Activated CD4-positive, alpha-beta T cell treated with anti-CD3 and anti-CD28 coated beads, Interleukin-2, Interleukin-6, amounts not matched to agents 100 ng/mL and 50 ng/mL, durations not matched to agents 16 hours and 8 hours (primary cell): Measurements from ENCODE around the gene ASCC2.
"Not testable (repeated sequence)": the region's sequence is repeated elsewhere in the genome, so short reads cannot be mapped to it uniquely, and the experiment has no call there.

ENCODE experiments used
- DNase-seq: peaks from one replicate; pipeline ENCODE4 v3.0.0-alpha.2; 2020

The ASCC2 gene

GRCh38 chr22:29855611-29856181 lies 17.6 kb upstream of the ASCC2 start:
- no peak for DNase-seq

DNA sequence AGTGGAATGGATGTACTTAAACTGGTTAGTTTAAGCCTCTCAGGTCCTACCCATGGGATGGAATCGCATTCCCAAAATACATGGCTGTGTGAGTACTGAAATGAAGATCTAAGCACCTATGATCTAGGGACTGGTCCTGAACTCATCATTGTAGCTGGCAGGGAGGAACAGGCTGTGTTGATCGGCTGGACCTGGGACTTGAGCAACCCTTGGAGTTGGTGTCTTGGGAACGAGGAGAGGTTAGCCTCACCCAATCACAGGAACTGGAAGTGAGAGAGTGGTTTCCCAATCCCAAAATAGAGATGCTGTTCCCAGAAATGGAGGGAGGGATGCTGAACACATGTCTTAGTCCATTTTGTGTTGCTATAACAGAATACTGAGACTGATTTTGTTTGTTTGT lies 16.4 kb upstream of the ASCC2 start:
- no peak for DNase-seq

DNA sequence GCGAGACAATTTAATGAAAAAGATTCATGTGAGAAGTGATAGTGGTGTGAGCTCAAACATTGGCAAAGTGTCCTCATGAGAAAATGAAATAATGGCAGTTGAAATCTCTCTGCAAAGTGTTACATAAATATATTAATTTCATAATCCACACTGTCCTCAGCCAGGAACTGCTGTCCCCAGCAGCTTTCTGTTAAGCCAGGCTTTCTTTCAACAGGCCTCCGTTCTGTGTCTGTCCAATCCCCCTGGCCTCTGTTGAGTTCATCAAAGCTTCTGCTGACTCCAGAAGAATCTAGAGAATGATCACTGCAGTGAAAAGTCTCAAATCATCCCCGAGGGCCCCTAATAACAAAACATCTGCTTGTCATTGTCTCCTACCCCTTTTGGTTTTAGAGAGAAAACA lies 10.0 kb upstream of the ASCC2 start:
- no peak for DNase-seq

DNA sequence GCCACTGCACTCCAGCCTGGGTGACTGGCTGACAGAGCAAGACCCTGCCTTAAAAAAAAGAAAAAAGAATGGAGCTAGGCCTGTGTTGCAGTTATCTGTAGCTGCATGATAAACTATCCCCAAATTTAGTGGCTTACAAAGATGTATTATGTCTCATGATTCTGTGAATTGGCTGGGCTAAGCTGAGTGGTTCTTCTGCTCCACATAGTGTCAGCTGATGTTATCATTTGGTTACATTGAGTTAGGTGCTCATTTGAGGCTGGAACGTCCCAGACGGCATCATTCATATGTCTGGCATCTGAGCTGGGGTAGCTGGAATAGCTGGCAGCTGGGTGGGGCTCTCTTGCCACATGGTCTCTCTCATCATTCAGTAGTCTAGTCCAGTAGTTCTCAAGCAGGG lies 8.2 kb upstream of the ASCC2 start:
- no peak for DNase-seq

DNA sequence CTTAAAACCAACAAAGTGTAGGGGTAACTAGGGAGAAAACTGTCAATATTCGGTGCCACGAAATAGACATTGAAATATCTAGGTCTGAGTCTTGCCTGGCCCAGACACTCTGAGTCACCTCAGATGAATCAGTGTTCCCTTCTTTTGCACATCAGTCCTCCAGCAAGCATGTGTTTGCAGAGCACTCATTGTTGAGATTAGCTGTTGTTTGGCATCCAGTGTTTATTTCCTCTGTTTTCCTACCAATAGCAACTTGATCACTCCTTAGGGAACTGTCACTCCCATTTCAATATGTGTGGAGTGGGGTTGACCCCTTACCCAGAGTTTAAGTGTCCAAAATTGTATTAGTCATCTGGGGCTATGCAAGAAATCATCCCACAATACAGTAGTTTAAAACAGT lies 4.7 kb upstream of the ASCC2 start:
- DNase-seq, result peak; percentile 11

- no peak for DNase-seq
Measured at GRCh38 chr22:29842172-29842571, 4.1 kb upstream of the ASCC2 start.

DNA sequence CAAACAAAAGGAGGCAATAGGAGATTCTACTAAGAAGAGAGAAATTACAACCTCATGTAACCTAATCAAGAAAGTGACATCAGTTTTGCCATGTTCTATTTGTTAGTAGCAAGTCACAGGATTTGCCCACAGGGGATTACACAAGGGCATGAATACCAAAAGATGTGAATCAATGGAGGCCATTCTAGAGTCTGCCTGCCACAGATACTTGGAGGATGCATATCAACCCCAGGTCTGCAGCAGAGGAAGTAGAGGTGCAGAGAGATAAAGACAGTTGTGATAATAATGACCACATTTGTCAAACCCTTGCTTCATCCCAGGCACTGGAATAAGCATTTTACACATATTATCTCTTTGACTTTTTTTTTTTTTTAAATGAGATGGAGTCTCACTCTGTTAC lies 2.4 kb upstream of the ASCC2 start:
- DNase-seq, result no peak

DNA sequence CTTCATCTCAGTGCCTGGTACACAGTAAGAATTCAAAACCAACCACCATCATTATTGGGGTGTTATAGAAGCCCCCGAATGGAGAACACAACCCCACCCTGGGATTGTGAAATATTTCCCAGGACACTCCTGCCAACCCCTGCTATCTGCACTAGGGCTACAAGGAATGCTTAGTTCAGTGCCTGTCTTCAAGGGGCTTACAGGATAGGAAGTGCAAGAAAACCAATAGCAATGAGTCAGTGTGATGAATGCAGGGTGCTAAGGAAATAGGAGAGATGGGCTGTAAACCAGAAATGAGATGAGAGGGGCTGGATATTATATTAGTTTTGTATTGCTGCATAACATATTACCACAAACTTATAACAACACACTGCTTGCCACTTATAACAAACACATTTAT lies 965 bp upstream of the ASCC2 start:
- no peak for DNase-seq

- DNase-seq, result no peak
Measured at GRCh38 chr22:29838599-29838956, 504 bp upstream of the ASCC2 start.

GRCh38 chr22:29836791-29837370 lies 1.2 kb downstream of the ASCC2 start:
- DNase-seq, result not testable (repeated sequence)

DNA sequence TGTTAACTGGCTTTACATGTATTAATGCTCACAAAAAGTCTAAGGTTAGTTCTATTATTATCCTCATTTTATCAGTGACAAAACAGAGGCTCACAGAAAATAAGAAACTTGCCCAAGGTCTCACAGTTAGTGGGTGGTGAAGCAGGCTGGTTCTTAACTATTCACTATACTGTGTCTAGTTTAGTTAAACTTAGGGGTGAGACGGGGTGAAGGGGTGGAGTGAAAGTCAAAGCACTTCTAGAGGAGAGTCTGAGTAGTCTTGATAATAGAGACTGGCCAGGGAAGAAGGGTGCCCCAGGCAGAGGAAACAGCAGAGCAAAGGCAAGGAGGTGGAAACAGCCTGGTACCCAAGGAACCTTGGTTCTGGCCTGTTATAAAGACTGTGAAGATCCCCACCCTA lies 4.0 kb downstream of the ASCC2 start:
- DNase-seq, result no peak

- DNase-seq, result no peak
Measured at GRCh38 chr22:29833392-29833965, 4.6 kb downstream of the ASCC2 start.

GRCh38 chr22:29831958-29832357 lies 6.1 kb downstream of the ASCC2 start:
- DNase-seq, result no peak

DNA sequence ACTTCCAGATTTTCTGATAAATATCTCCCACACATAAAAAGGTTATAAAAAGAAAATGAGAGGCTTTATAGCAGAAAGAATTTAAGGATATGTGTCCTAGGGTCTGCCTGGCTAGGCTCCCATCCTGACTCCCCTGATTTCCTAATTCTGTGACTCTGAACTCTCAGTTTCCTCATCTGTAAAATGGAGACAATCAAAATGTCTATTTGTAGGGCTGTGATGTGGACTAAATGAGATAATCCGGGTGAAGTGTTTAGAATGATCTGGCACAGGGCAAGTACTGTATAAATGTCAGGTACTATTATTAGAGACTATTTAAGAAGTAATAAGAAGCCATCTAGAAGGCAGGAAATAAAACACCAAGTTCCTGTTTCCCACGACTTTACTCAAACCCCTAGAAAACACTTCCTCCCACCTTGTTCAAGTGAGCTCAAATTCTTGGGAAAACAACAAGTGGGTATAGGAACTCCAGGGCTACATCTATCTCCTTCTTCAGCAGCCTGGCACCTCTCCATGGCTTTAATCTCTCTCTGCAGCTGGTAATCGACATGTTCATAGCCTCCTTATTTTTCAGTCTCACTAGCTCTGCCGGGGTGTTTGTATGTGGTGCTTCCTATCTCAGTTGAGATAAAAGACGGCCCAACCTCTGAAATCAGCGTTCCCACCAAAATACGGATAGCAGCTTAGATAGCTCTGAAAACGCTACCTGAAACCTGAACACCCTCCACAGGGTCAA lies 6.7 kb downstream of the ASCC2 start:
- no peak for DNase-seq

- no peak for DNase-seq
Measured at GRCh38 chr22:29830585-29830984, 7.5 kb downstream of the ASCC2 start.

DNA sequence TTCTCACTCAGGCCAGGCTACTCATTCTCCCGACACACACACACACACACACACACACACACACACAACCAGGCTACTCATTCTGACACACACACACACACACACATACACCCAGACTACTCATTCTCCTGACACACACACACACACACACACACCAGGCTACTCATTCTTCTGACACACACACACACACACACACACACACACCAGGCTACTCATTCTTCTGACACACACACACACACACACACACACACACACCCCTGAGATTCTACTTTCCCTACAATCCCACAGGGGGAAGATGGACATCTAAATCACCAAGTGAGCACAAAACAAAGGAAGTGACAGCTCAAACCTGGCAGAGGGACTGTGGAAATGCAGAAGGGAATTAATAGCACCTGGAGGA lies 10.3 kb downstream of the ASCC2 start:
- not testable (repeated sequence) for DNase-seq

DNA sequence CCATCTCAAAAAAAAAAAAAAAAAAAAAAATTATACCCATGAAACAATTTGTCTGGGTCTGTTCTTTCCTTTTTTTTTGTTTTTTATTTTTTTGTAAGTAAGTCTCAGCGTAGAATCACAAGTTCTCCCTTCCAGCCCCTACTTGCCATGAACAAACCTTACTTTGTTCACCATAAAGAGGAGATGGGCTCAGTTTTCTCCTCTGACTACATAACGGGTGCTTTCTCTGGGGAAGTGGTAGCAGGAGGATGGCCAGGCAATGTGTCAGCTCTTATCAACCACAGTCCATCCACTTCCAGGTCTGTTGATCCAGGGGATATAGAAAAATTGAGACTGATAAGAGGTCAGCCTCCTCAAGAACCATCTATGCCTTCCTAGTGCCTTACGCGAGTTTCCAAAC lies 11.0 kb downstream of the ASCC2 start:
- no peak for DNase-seq

- no peak for DNase-seq
Measured at GRCh38 chr22:29825578-29825977, 12.5 kb downstream of the ASCC2 start.

GRCh38 chr22:29824677-29825076 lies 13.4 kb downstream of the ASCC2 start:
- no peak for DNase-seq

- DNase-seq, result peak; percentile 87
Measured at GRCh38 chr22:29821291-29822016, 16.6 kb downstream of the ASCC2 start.

GRCh38 chr22:29820961-29821290 lies 17.1 kb downstream of the ASCC2 start:
- no peak for DNase-seq

GRCh38 chr22:29819501-29819900 lies 18.6 kb downstream of the ASCC2 start:
- DNase-seq, result no peak

DNA sequence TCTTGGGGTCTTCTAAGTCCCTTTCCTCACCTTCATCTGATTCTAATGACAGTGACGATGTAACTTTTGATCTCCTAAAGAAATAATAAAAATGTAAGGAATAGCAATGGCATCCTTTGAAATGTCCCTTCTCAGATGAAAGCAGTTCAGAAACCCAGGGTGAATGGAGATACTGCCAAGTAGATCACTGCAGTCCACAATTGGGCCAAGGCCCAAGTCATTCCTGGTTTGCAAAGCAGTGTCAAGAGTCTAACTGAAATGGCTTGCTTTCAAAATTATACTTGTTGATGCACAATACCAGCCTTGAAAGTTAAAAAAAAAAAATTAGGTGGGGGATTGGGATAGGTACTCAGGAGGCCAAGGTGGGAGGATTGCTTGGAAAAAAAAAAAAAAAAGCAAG lies 20.4 kb downstream of the ASCC2 start:
- no peak for DNase-seq

GRCh38 chr22:29816980-29817379 lies 21.1 kb downstream of the ASCC2 start:
- no peak for DNase-seq
